ENCODE results near the gene RASSF5.

Gene RASSF5

GRCh38 chr1:206472454-206472853 lies 34.9 kb upstream of the RASSF5 start:
- ChIA-PET CTCF (interaction anchor here (0.7 to 5.4 kb wide), 6 partner anchors 8 to 110 kb away, joined by 3 to 83 read pairs (median 14); no protein-coding TSS in a partner anchor), POLR2A (no interaction called here)
- DNase-seq (ENCODE audit: low read depth, low spot score), result no peak
- no peak for TF ChIP-seq CTCF (IDR thresholded peaks at IDR 0.05; ENCODE audit: insufficient read depth, low read length, missing control alignments)
- peak overlapping the region; percentile 32 for H3K4me3 ChIP-seq (ENCODE audit: low read depth, low read length)

GRCh38 chr1:206472886-206473285 lies 34.4 kb upstream of the RASSF5 start:
- H3K4me3 ChIP-seq (ENCODE audit: low read depth, low read length), result peak overlapping the region; percentile 8; the same call in 1 of the 2 replicates
- TF ChIP-seq CTCF (IDR thresholded peaks at IDR 0.05; ENCODE audit: insufficient read depth, low read length, missing control alignments), result no peak
- ChIA-PET CTCF (interaction anchor here (0.9 to 5.4 kb wide), 4 partner anchors 8 to 17 kb away, joined by 3 to 79 read pairs (median 14); no protein-coding TSS in a partner anchor), POLR2A (no interaction called here)
- DNase-seq (ENCODE audit: low read depth, low spot score), result no peak

GRCh38 chr1:206476058-206476457 lies 31.3 kb upstream of the RASSF5 start:
- DNase-seq (ENCODE audit: low read depth, low spot score), result no peak
- H3K4me3 ChIP-seq (ENCODE audit: low read depth, low read length), result no peak overlapping the region
- CTCF ChIA-PET, result interaction anchor here (0.8 to 10.3 kb wide), 3 partner anchors 12 to 92 kb away, joined by 3 to 185 read pairs (median 92); no protein-coding TSS in a partner anchor
- POLR2A ChIA-PET, result no interaction called here
- TF ChIP-seq CTCF (IDR thresholded peaks at IDR 0.05; ENCODE audit: insufficient read depth, low read length, missing control alignments), result no peak

GRCh38 chr1:206476591-206476990 lies 30.7 kb upstream of the RASSF5 start:
- DNase-seq (ENCODE audit: low read depth, low spot score), result no peak
- ChIA-PET CTCF (interaction anchor here (0.7 to 10.3 kb wide), 6 partner anchors 12 to 109 kb away, joined by 3 to 185 read pairs (median 41); no protein-coding TSS in a partner anchor), POLR2A (no interaction called here)
- no peak for TF ChIP-seq CTCF (IDR thresholded peaks at IDR 0.05; ENCODE audit: insufficient read depth, low read length, missing control alignments)
- no peak overlapping the region for H3K4me3 ChIP-seq (ENCODE audit: low read depth, low read length)

GRCh38 chr1:206477110-206477509 lies 30.2 kb upstream of the RASSF5 start:
- CTCF ChIA-PET, result interaction anchor here (0.7 to 10.3 kb wide), 6 partner anchors 13 to 188 kb away, joined by 3 to 185 read pairs (median 64); no protein-coding TSS in a partner anchor
- no peak for DNase-seq (ENCODE audit: low read depth, low spot score)
- POLR2A ChIA-PET, result no interaction called here
- no peak for TF ChIP-seq CTCF (IDR thresholded peaks at IDR 0.05; ENCODE audit: insufficient read depth, low read length, missing control alignments)
- H3K4me3 ChIP-seq (ENCODE audit: low read depth, low read length), result no peak overlapping the region

GRCh38 chr1:206477581-206478380 lies 29.6 kb upstream of the RASSF5 start:
- POLR2A ChIA-PET, result no interaction called here
- H3K4me3 ChIP-seq (ENCODE audit: low read depth, low read length), result no peak overlapping the region
- DNase-seq (ENCODE audit: low read depth, low spot score), result no peak
- CTCF ChIA-PET, result interaction anchor here (0.6 to 10.3 kb wide), 12 partner anchors 8 to 505 kb away, joined by 3 to 185 read pairs (median 18); partner anchors contain the start of gene IKBKE
- no peak for TF ChIP-seq CTCF (IDR thresholded peaks at IDR 0.05; ENCODE audit: insufficient read depth, low read length, missing control alignments)

Measured in AG04449 (cell line).